K562 (cell line): ENCODE results near the gene VPS33A. TPM values are rescaled to one million over a fixed set of nuclear protein-coding genes. Genes with fewer than 3 reads are reported as not detected.

Source experiments
- CBX3 ChIP-seq, 2 experiments: IDR thresholded peaks; 1 replicate in 1 of 2; 2 replicates in 1 of 2; pipeline ENCODE4 v1.6.1; 2012; ENCODE audit warnings: inconsistent platforms in 2 of 2, low read length in 2 of 2, borderline replicate concordance in 1 of 2, control low read depth in 1 of 2
- CXXC5 ChIP-seq: fragments of 250-450 bp; sonication (Bioruptor Pico); IDR thresholded peaks from 2 replicates; pipeline ENCODE4 v1.8.0; 2022; ENCODE audit warnings: inconsistent platforms, mild to moderate bottlenecking, moderate library complexity
- NFIC ChIP-seq: fragments of 450-650 bp; IDR thresholded peaks from 2 replicates; pipeline ENCODE4 v1.6.1; 2017; ENCODE audit warnings: mild to moderate bottlenecking, inconsistent platforms
- POLR2A ChIP-seq: fragments of 450-650 bp; conservative IDR thresholded peaks from 2 replicates; pipeline ENCODE4 v1.6.1; 2016
- POLR2AphosphoS2 ChIP-seq: IDR thresholded peaks from 2 replicates; pipeline ENCODE4 v1.6.1; 2012; ENCODE audit warnings: low read length, improper control_type of control experiment
- POLR2AphosphoS5 ChIP-seq: IDR thresholded peaks from 2 replicates; pipeline ENCODE4 v1.6.1; 2011; ENCODE audit warnings: mild to moderate bottlenecking, low read depth, low read length, moderate library complexity; ENCODE audit not compliant: control insufficient read depth, insufficient read depth
- POLR2B ChIP-seq: fragments of 450-650 bp; IDR thresholded peaks from 2 replicates; pipeline ENCODE4 v1.6.1; 2018; ENCODE audit warnings: low read depth; ENCODE audit not compliant: partially characterized antibody
- RBM22 ChIP-seq: fragments of 200-400 bp; formaldehyde crosslinking; IDR thresholded peaks from 2 replicates; pipeline ENCODE4 v1.6.1; 2018; ENCODE audit warnings: low read length, low read depth; ENCODE audit not compliant: poor library complexity, severe bottlenecking
- STAT5A ChIP-seq: IDR thresholded peaks from 2 replicates; pipeline ENCODE4 v1.6.1; 2012; ENCODE audit warnings: low read length, inconsistent platforms, borderline replicate concordance
- SUPT5H ChIP-seq: fragments of 450-650 bp; IDR thresholded peaks from 2 replicates; pipeline ENCODE4 v1.6.1; 2016
- ZBTB7A ChIP-seq: IDR thresholded peaks from 2 replicates; pipeline ENCODE4 v1.6.1; 2011; ENCODE audit warnings: low read depth, mild to moderate bottlenecking, low read length, moderate library complexity, borderline replicate concordance; ENCODE audit not compliant: control insufficient read depth
- ZEB2 ChIP-seq: fragments of 450-650 bp; IDR thresholded peaks from 2 replicates; pipeline ENCODE4 v1.6.1; 2016
- ZNF133 ChIP-seq: fragments of 250-450 bp; sonication (Bioruptor Pico); IDR thresholded peaks from 2 replicates; pipeline ENCODE4 v1.4.0; 2020; ENCODE audit warnings: mild to moderate bottlenecking
- ZNF778 ChIP-seq: fragments of 450-650 bp; formaldehyde crosslinking; IDR thresholded peaks from 2 replicates; pipeline ENCODE4 v1.4.0; 2020; ENCODE audit warnings: mild to moderate bottlenecking, moderate library complexity
- polyA plus RNA-seq, 8 experiments: library from polyadenylated mRNA; depleted of rRNA in 4 of 8; stranded (reverse) in 5 of 8; unstranded in 3 of 8; fragments of >200 nt; fragmentation: Nextera tagmentation in 2 of 8; fragmentation: Illumina TruSeq in 1 of 8; extraction: Ambion mirVana in 2 of 8; extraction: Trizol in 1 of 8; gene quantifications; 2 replicates each; pipeline versions ENCODE4 v1.2.1 to v1.2.3, GENCODE V29; 2011 to 2014; ENCODE audit warnings: inconsistent platforms in 1 of 8, missing spikeins in 1 of 8
- total RNA-seq, 7 experiments: library from RNA; depleted of rRNA in 6 of 7; stranded (reverse); fragments of >200 nt in 6 of 7; fragmentation: Illumina TruSeq in 2 of 7; extraction: Trizol in 2 of 7; gene quantifications; 2 replicates each; pipeline versions ENCODE4 v1.2.1 to v1.2.3, GENCODE V29; 2011 to 2021; ENCODE audit warnings: low replicate concordance in 1 of 7
- TF ChIP-seq, protein P1 (sequence below): sonication (generic); formaldehyde crosslinking; IDR thresholded peaks from 2 replicates; pipeline ENCODE4 v1.9.0; 2022; ENCODE audit warnings: mild to moderate bottlenecking, missing genetic modification reagents
- TF ChIP-seq, protein P2 (sequence below): sonication (generic); formaldehyde crosslinking; IDR thresholded peaks from 2 replicates; pipeline ENCODE4 v1.8.1; 2023; ENCODE audit warnings: mild to moderate bottlenecking, missing genetic modification reagents
- TF ChIP-seq, protein P3 (sequence below): sonication (generic); formaldehyde crosslinking; IDR thresholded peaks from 2 replicates; pipeline ENCODE4 v1.5.0; 2020; ENCODE audit warnings: missing genetic modification reagents

Gene VPS33A
- total and polyA plus RNA-seq, 9 of the 15 experiments (the other 6 are each of a cell fraction or from before 2014, with no cell fraction given), result 10.6 to 34.3 (median 25.3) TPM

DNA sequence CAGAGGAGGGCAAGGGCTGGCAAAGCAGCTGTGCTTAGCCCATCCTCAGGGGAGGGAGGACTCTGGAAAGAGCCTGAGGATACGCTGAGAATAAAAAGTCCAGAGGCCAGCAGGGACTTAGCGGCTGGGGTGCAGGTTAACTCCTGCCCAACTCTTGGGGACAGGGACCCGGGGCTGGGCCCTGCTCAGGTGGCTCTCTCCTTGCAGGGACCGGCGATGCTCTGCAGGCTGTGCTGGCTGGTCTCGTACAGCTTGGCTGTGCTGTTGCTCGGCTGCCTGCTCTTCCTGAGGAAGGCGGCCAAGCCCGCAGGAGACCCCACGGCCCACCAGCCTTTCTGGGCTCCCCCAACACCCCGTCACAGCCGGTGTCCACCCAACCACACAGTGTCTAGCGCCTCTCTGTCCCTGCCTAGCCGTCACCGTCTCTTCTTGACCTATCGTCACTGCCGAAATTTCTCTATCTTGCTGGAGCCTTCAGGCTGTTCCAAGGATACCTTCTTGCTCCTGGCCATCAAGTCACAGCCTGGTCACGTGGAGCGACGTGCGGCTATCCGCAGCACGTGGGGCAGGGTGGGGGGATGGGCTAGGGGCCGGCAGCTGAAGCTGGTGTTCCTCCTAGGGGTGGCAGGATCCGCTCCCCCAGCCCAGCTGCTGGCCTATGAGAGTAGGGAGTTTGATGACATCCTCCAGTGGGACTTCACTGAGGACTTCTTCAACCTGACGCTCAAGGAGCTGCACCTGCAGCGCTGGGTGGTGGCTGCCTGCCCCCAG, 60.0 kb downstream of the VPS33A start (continued):
- TF ChIP-seq ZEB2, result no peak
- TF ChIP-seq, protein P1, sequence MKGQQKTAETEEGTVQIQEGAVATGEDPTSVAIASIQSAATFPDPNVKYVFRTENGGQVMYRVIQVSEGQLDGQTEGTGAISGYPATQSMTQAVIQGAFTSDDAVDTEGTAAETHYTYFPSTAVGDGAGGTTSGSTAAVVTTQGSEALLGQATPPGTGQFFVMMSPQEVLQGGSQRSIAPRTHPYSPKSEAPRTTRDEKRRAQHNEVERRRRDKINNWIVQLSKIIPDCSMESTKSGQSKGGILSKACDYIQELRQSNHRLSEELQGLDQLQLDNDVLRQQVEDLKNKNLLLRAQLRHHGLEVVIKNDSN (CRISPR knock-in tag), result peak; percentile 74
- TF ChIP-seq ZBTB7A, result peak; percentile 43; the same call in 1 of the 2 replicates
- TF ChIP-seq CBX3 (IDR thresholded peaks at IDR 0.05; ENCODE audit: borderline replicate concordance in 1 of 2, low read length in 2 of 2), result no peak
- peak; percentile 75 for TF ChIP-seq SUPT5H
- TF ChIP-seq STAT5A, result no peak
- peak; percentile 58 for TF ChIP-seq POLR2B
- 0 out of 2 replicates have a peak, but pooled peaks have one; percentile 13 for TF ChIP-seq POLR2AphosphoS5
- no peak for TF ChIP-seq ZNF133 (CRISPR knock-in tag)
- TF ChIP-seq POLR2A, result peak; percentile 58
- peak; percentile 27; the same call in 1 of the 2 replicates for TF ChIP-seq CXXC5 (CRISPR knock-in tag)
- TF ChIP-seq, protein P2, sequence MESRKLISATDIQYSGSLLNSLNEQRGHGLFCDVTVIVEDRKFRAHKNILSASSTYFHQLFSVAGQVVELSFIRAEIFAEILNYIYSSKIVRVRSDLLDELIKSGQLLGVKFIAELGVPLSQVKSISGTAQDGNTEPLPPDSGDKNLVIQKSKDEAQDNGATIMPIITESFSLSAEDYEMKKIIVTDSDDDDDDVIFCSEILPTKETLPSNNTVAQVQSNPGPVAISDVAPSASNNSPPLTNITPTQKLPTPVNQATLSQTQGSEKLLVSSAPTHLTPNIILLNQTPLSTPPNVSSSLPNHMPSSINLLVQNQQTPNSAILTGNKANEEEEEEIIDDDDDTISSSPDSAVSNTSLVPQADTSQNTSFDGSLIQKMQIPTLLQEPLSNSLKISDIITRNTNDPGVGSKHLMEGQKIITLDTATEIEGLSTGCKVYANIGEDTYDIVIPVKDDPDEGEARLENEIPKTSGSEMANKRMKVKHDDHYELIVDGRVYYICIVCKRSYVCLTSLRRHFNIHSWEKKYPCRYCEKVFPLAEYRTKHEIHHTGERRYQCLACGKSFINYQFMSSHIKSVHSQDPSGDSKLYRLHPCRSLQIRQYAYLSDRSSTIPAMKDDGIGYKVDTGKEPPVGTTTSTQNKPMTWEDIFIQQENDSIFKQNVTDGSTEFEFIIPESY (CRISPR knock-in tag), result 0 out of 2 replicates have a peak, but pooled peaks have one; percentile 69
- TF ChIP-seq, protein P3, sequence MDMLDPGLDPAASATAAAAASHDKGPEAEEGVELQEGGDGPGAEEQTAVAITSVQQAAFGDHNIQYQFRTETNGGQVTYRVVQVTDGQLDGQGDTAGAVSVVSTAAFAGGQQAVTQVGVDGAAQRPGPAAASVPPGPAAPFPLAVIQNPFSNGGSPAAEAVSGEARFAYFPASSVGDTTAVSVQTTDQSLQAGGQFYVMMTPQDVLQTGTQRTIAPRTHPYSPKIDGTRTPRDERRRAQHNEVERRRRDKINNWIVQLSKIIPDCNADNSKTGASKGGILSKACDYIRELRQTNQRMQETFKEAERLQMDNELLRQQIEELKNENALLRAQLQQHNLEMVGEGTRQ, result peak; percentile 73
- TF ChIP-seq RBM22, result peak; percentile 62
- peak; percentile 8; the same call in 1 of the 2 replicates for TF ChIP-seq NFIC
- TF ChIP-seq ZNF778 (CRISPR knock-in tag), result no peak
- 0 out of 2 replicates have a peak, but pooled peaks have one; percentile 59 for TF ChIP-seq POLR2AphosphoS2
- TF ChIP-seq, all 486 proteins: peak for 20
